K562 (cell line): Measurements from ENCODE around the gene SEPTIN2.

Experiments used
- EP400 ChIP-seq: fragments of 450-650 bp; IDR thresholded peaks from 2 replicates; pipeline ENCODE4 v1.6.1; 2017; ENCODE audit warnings: antibody characterized with exemption, mild to moderate bottlenecking, moderate library complexity
- RAD21 ChIP-seq, 2 experiments: fragments of 250-450 bp in 1 of 2; fragments of 450-650 bp in 1 of 2; sonication (Bioruptor Pico) in 1 of 2; formaldehyde crosslinking in 1 of 2; IDR thresholded peaks in 1 of 2; conservative IDR thresholded peaks in 1 of 2; 2 replicates each; pipeline versions ENCODE4 v1.4.0 to v1.8.0; 2020 to 2022; ENCODE audit warnings: mild to moderate bottlenecking in 2 of 2, moderate library complexity in 1 of 2
- TAF15 ChIP-seq: fragments of 200-400 bp; formaldehyde crosslinking; IDR thresholded peaks from 2 replicates; pipeline ENCODE4 v1.6.1; 2017; ENCODE audit warnings: mild to moderate bottlenecking, low read depth, low read length, moderate library complexity
- TGIF2 ChIP-seq: sonication (generic); formaldehyde crosslinking; IDR thresholded peaks from 2 replicates; pipeline ENCODE4 v1.8.1; 2022; ENCODE audit warnings: mild to moderate bottlenecking, missing genetic modification reagents, moderate library complexity
- ZNF217 ChIP-seq: sonication (generic); formaldehyde crosslinking; IDR thresholded peaks from 2 replicates; pipeline ENCODE4 v1.8.0; 2022; ENCODE audit warnings: mild to moderate bottlenecking, missing genetic modification reagents

DNA sequence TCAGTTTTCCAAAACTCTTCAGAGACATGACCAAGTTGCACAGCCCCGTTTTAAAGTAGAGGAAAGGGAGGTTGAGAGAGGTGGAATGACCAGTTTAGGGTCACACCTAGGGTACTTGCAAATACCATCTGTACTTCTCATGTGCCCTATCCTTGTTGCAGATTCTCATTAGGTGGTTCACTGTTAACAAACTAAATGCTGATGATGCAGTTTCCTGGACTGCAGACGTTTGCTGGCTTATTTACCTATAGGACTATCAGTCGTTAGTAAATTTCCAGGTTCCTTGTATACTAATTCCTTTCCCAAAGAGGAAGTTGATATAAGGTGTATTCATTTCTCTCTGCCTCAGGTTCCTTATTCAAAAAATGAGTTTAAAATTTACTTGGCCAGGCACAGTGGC lies 41.8 kb downstream of the SEPTIN2 start:
- TF ChIP-seq ZNF217 (CRISPR knock-in tag), result no peak
- no peak for TF ChIP-seq TGIF2 (CRISPR knock-in tag)
- TF ChIP-seq EP400, result no peak
- TF ChIP-seq TAF15, result no peak
- no peak for TF ChIP-seq RAD21 (CRISPR knock-in tag; conservative IDR thresholded peaks at IDR 0.05 in 1 of 2, IDR thresholded peaks at IDR 0.05 in 1 of 2)
